Lung (tissue), 12 donors: ENCODE data around the gene PCMT1. TPM values are rescaled to one million over a fixed set of nuclear protein-coding genes. Genes with fewer than 3 reads are reported as not detected.

Experiments
- ATAC-seq: fragments of 200-7000 bp; cut with Tn5 transposase; one replicate; pipeline ENCODE4 v1.9.1; 2020; ENCODE audit warnings: moderate number of reproducible peaks; ENCODE audit not compliant: insufficient read depth, low FRiP score
- DNase-seq, 3 donors: peaks; one replicate each; pipeline ENCODE4 v3.0.0-alpha.2; 2013 to 2017
- H3K27ac ChIP-seq, 2 donors: one replicate each; pipeline ENCODE4 v1.5.1; 2013; ENCODE audit warnings: mild to moderate bottlenecking in 2 of 2, moderate library complexity in 2 of 2, control low read depth in 1 of 2, inconsistent platforms in 1 of 2, low read depth in 1 of 2, low read length in 1 of 2
- H3K27me3 ChIP-seq, 3 donors: one replicate each; pipeline ENCODE4 v1.5.1; 2013; ENCODE audit warnings: low read length in 2 of 3; ENCODE audit not compliant: control insufficient read depth in 3 of 3, insufficient read depth in 3 of 3
- H3K36me3 ChIP-seq, 4 donors: one replicate each; pipeline ENCODE4 v1.5.1; 2013; ENCODE audit warnings: low read length in 4 of 4, mild to moderate bottlenecking in 1 of 4, moderate library complexity in 1 of 4; ENCODE audit not compliant: control insufficient read depth in 4 of 4, insufficient read depth in 4 of 4
- H3K4me1 ChIP-seq, 5 donors: one replicate each; pipeline ENCODE4 v1.5.1; 2013; ENCODE audit warnings: low read length in 5 of 5, mild to moderate bottlenecking in 2 of 5, moderate library complexity in 1 of 5; ENCODE audit not compliant: control insufficient read depth in 5 of 5, insufficient read depth in 5 of 5
- H3K4me3 ChIP-seq: one replicate; pipeline ENCODE4 v1.5.1; 2013; ENCODE audit warnings: mild to moderate bottlenecking, control low read depth, moderate library complexity
- H3K9ac ChIP-seq, 2 donors: one replicate each; pipeline ENCODE4 v1.5.1; 2013; ENCODE audit warnings: low read length in 2 of 2, control low read depth in 1 of 2; ENCODE audit not compliant: insufficient read depth in 1 of 2
- H3K9me3 ChIP-seq, 4 donors: one replicate each; pipeline ENCODE4 v1.5.1; 2013; ENCODE audit warnings: low read length in 3 of 4, mild to moderate bottlenecking in 1 of 4, moderate library complexity in 1 of 4; ENCODE audit not compliant: control insufficient read depth in 4 of 4, insufficient read depth in 3 of 4
- WGBS, 2 donors: extraction: QIAGEN DNeasy Blood & Tissue Kit; methylation state at CpG; one replicate each; pipeline ENCODE4 v1.1.7; 2013; 5-methylcytosine and 5-hydroxymethylcytosine counted together
- polyA plus RNA-seq, 2 donors: library from polyadenylated mRNA; stranded (reverse); fragments of 200-250 nt; gene quantifications; one replicate each; pipeline ENCODE4 v1.2.1, GENCODE V29; 2013
- total RNA-seq, 2 donors: library from RNA; depleted of rRNA in 1 of 2; stranded (reverse); fragments of >200 nt in 1 of 2; gene quantifications; one replicate each; pipeline ENCODE4 v1.2.1, GENCODE V29; 2014 to 2021
- TF ChIP-seq, protein P1 (sequence below): IDR thresholded peaks from 2 replicates; pipeline ENCODE4 v1.5.1; 2012; ENCODE audit warnings: mild to moderate bottlenecking; ENCODE audit errors: control extremely low read depth, extremely low read depth
- donor health status: control.
- donor health status: control.
- donor health status: Bipolar disorder and iron deficiency.
- donor health status: healthy.
- donor health status: DM: yes; HTN: yes; CAD: no.

The PCMT1 gene
- total and polyA plus RNA-seq, 4 donors = 32.6 to 91.2 (median 61.1) TPM

DNA sequence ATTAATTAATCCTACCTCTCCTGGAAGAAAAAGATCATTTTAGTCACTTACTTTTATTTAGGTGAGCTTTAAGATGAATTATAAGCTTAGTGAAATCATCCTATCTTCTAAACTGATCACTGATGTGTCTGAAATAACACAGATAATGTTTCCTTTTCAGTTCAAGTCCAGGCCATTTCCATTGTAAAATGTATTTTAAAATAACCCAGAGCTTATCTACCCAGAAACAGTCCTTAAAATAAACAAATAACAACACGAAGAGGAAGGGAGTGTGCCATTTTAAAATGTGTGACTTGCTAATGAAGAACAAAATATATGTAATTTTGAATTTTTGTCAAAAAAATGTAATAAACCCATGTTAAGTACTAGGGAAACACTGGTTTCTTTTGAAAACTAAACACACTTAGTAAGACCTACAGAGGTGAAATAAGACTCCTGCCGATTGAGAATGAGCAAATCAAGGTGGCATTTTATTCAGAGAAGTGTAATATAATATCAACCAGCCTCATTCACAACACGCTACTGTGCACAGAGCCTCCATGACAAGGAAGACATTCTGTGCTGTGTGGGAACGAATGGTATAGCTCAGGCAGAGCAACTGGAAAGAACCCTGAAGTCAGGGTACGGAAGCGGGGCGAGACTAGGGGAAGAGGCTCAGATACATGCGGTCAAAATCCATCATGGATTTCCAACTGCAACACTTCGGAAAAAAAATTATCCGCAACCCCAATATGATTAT, 106.9 kb downstream of the PCMT1 start:
- Histone ChIP-seq H3K4me1 (peaks cover 0 to 17% (median 2%) of the 10 kb centered on the region in 5 donors), H3K4me3 (no peak overlapping the region), H3K36me3 (peaks cover 0 to 2% (median 0%) of the 10 kb centered on the region in 4 donors), H3K27me3 (no peaks in the 10 kb centered on the region), H3K27ac (no peak overlapping the region), H3K9ac (no peak overlapping the region), H3K9me3 (no peaks in the 10 kb centered on the region)
- DNase-seq (peak in 1 of 3 donors; percentile 7), ATAC-seq (no peak)
- 80 to 87% methylated on average over 10 of the region's 10 CpGs for WGBS, 2 donors
- TF ChIP-seq, protein P1, sequence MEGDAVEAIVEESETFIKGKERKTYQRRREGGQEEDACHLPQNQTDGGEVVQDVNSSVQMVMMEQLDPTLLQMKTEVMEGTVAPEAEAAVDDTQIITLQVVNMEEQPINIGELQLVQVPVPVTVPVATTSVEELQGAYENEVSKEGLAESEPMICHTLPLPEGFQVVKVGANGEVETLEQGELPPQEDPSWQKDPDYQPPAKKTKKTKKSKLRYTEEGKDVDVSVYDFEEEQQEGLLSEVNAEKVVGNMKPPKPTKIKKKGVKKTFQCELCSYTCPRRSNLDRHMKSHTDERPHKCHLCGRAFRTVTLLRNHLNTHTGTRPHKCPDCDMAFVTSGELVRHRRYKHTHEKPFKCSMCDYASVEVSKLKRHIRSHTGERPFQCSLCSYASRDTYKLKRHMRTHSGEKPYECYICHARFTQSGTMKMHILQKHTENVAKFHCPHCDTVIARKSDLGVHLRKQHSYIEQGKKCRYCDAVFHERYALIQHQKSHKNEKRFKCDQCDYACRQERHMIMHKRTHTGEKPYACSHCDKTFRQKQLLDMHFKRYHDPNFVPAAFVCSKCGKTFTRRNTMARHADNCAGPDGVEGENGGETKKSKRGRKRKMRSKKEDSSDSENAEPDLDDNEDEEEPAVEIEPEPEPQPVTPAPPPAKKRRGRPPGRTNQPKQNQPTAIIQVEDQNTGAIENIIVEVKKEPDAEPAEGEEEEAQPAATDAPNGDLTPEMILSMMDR = no peak

DNA sequence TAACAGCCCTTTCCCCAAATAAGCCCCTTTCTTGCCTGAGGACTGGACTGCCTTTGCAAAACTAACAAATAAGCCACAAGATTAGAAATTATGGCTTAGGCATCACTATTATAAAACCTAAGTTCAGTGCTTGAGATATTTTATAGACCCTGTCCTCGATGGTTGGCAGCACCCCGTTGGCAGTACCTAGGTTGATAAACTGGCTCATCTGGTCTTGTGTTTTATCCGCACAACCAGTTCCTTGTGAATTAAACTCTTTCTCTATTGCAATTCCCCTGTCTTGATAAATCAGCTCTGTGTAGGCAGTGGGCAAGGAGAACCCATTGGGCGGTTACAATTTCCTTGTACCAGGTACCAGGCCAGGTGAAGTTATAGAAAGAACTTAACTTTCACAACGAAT, 108.0 kb downstream of the PCMT1 start:
- Histone ChIP-seq H3K36me3 (no peaks in the 10 kb centered on the region), H3K9me3 (no peaks in the 10 kb centered on the region), H3K9ac (no peak overlapping the region), H3K27me3 (no peaks in the 10 kb centered on the region), H3K4me3 (no peak overlapping the region), H3K4me1 (peaks cover 2 to 17% (median 5%) of the 10 kb centered on the region in 5 donors), H3K27ac (no peak overlapping the region)
- WGBS, 2 donors = 85 to 95% methylated on average over 5 of the region's 5 CpGs
- TF ChIP-seq, protein P1 = no peak
- ATAC-seq (no peak), DNase-seq (no peak)

DNA sequence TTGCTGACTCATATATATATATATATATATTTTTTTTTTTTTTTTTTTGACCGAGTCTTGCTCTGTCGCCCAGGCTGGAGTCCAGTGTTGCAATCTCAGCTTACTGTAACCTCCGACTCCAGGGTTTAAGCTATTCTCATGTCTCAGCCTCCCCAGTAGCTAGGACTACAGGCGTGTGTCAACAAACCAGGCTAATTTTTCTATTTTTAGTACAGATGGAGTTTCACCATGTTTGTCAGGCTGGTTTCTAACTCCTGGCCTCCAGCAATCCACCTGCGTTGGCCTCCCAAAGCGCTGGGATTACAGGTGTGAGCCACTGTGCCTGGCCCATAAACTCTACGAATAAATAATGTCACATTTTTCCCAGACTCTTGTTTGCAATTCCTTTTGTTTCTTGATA, 109.8 kb downstream of the PCMT1 start:
- peaks cover 0 to 2% (median 0%) of the 10 kb centered on the region in 4 donors for H3K9me3 ChIP-seq
- H3K27me3 ChIP-seq = no peaks in the 10 kb centered on the region
- WGBS, 2 donors = 66% methylated on average over 6 to 7 of the region's 7 CpGs
- no peaks in the 10 kb centered on the region for H3K36me3 ChIP-seq
- no peak overlapping the region for H3K4me3 ChIP-seq
- TF ChIP-seq, protein P1 = no peak
- H3K27ac ChIP-seq = no peak overlapping the region
- DNase-seq (peak in 1 of 3 donors; percentile 14), ATAC-seq (no peak)
- peaks cover 2 to 17% (median 5%) of the 10 kb centered on the region in 5 donors for H3K4me1 ChIP-seq
- H3K9ac ChIP-seq = no peak overlapping the region

DNA sequence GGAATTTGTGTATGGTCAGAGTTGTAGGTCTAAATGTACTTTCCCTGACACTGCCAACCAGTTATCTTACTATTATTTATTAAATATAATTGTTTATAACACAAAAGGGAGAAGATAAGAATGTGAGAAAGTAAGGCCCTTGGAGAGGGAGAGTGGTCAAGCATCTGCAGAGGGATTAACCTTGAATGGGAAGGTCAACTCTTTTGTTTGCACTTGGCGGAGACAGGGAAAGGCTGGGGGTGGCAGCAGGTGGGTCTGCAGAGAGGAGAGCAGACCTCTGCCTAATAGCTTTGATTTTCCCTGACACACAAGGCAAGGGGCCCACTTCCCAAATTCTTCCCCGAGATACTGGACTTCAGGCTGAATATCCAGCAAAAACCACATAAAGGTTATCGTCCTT, 110.4 kb downstream of the PCMT1 start:
- no peaks in the 10 kb centered on the region for H3K27me3 ChIP-seq
- no peak for ATAC-seq
- peaks cover 2 to 12% (median 4%) of the 10 kb centered on the region in 5 donors for H3K4me1 ChIP-seq
- H3K9me3 ChIP-seq = peaks cover 0 to 2% (median 0%) of the 10 kb centered on the region in 4 donors
- DNase-seq = no peak
- H3K4me3 ChIP-seq = no peak overlapping the region
- WGBS, 2 donors = 90 to 92% methylated on average over 3 of the region's 3 CpGs
- H3K9ac ChIP-seq = no peak overlapping the region
- no peaks in the 10 kb centered on the region for H3K36me3 ChIP-seq
- TF ChIP-seq, protein P1 = no peak
- no peak overlapping the region for H3K27ac ChIP-seq
